Cerebellar cortex (tissue), 1 donor: ENCODE results near the gene ERAL1.
"Not testable (repeated sequence)": the region's sequence is repeated elsewhere in the genome, so short reads cannot be mapped to it uniquely, and the experiment has no call there.

Experiments used
- DNase-seq: peaks from one replicate; pipeline ENCODE4 v3.0.0-alpha.2; 2015; ENCODE audit warnings: low spot score

The ERAL1 gene

GRCh38 chr17:28899212-28899815 lies 44.5 kb downstream of the ERAL1 start:
- no peak for DNase-seq

GRCh38 chr17:28900986-28901726 lies 46.3 kb downstream of the ERAL1 start:
- peak; percentile 70 for DNase-seq

GRCh38 chr17:28901866-28902818 lies 47.3 kb downstream of the ERAL1 start:
- peak; percentile 41 for DNase-seq

- peak; percentile 91 for DNase-seq
Measured at GRCh38 chr17:28902819-28903545, 48.2 kb downstream of the ERAL1 start, which contains the start of gene DHRS13. Gene DHRS13 (minus strand): TSS chr17:28903079. CDS start chr17:28902944, 135 bp downstream.

- not testable (repeated sequence) for DNase-seq
Measured at GRCh38 chr17:28903546-28903841, 48.7 kb downstream of the ERAL1 start.

- no peak for DNase-seq
Measured at GRCh38 chr17:28904800-28905199, 50.0 kb downstream of the ERAL1 start.

- DNase-seq, result no peak
Measured at GRCh38 chr17:28906276-28906675, 51.5 kb downstream of the ERAL1 start.

GRCh38 chr17:28906706-28907438 lies 52.1 kb downstream of the ERAL1 start:
- no peak for DNase-seq

GRCh38 chr17:28907709-28908475 lies 53.1 kb downstream of the ERAL1 start:
- no peak for DNase-seq

GRCh38 chr17:28908640-28909167 lies 53.9 kb downstream of the ERAL1 start:
- no peak for DNase-seq

GRCh38 chr17:28910534-28910933 lies 55.7 kb downstream of the ERAL1 start:
- no peak for DNase-seq
